ENCODE results near the gene LGALS14.
"Not testable (repeated sequence)": the region's sequence is repeated elsewhere in the genome, so short reads cannot be mapped to it uniquely, and the experiment has no call there.

LGALS14 gene

GRCh38 chr19:39698535-39698934 lies 5.7 kb upstream of the LGALS14 start:
- Histone ChIP-seq H3K9ac (ENCODE audit: low read length) (no peak overlapping the region), H3K36me3 (ENCODE audit: control insufficient read depth, insufficient read depth, low read length) (no peaks in the 10 kb centered on the region), H3K4me3 (ENCODE audit: low read length) (no peak overlapping the region), H3K4me1 (ENCODE audit: control insufficient read depth, insufficient read depth, low read length) (no peaks in the 10 kb centered on the region), H3K9me3 (ENCODE audit: control insufficient read depth, low read length) (no peaks in the 10 kb centered on the region), H3K27me3 (ENCODE audit: control insufficient read depth, insufficient read depth, low read length) (no peaks in the 10 kb centered on the region)

GRCh38 chr19:39701291-39701690 lies 3.0 kb upstream of the LGALS14 start:
- H3K9ac ChIP-seq (ENCODE audit: low read length): no peak overlapping the region
- H3K27me3 ChIP-seq (ENCODE audit: control insufficient read depth, insufficient read depth, low read length): no peaks in the 10 kb centered on the region
- H3K36me3 ChIP-seq (ENCODE audit: control insufficient read depth, insufficient read depth, low read length): no peaks in the 10 kb centered on the region
- no peaks in the 10 kb centered on the region for H3K4me1 ChIP-seq (ENCODE audit: control insufficient read depth, insufficient read depth, low read length)
- no peak overlapping the region for H3K4me3 ChIP-seq (ENCODE audit: low read length)
- H3K9me3 ChIP-seq (ENCODE audit: control insufficient read depth, low read length): no peaks in the 10 kb centered on the region

- H3K9me3 ChIP-seq (ENCODE audit: control insufficient read depth, low read length): no peaks in the 10 kb centered on the region
- no peaks in the 10 kb centered on the region for H3K4me1 ChIP-seq (ENCODE audit: control insufficient read depth, insufficient read depth, low read length)
- no peak overlapping the region for H3K4me3 ChIP-seq (ENCODE audit: low read length)
- H3K36me3 ChIP-seq (ENCODE audit: control insufficient read depth, insufficient read depth, low read length): no peaks in the 10 kb centered on the region
- H3K27me3 ChIP-seq (ENCODE audit: control insufficient read depth, insufficient read depth, low read length): no peaks in the 10 kb centered on the region
- no peak overlapping the region for H3K9ac ChIP-seq (ENCODE audit: low read length)
Measured at GRCh38 chr19:39705578-39706188, 1.4 kb downstream of the LGALS14 start.

GRCh38 chr19:39708594-39708993 lies 4.3 kb downstream of the LGALS14 start:
- H3K9ac ChIP-seq (ENCODE audit: low read length): no peak overlapping the region
- H3K9me3 ChIP-seq (ENCODE audit: control insufficient read depth, low read length): no peaks in the 10 kb centered on the region
- no peak overlapping the region for H3K4me3 ChIP-seq (ENCODE audit: low read length)
- H3K27me3 ChIP-seq (ENCODE audit: control insufficient read depth, insufficient read depth, low read length): no peaks in the 10 kb centered on the region
- no peaks in the 10 kb centered on the region for H3K36me3 ChIP-seq (ENCODE audit: control insufficient read depth, insufficient read depth, low read length)
- H3K4me1 ChIP-seq (ENCODE audit: control insufficient read depth, insufficient read depth, low read length): no peaks in the 10 kb centered on the region

- H3K4me1 ChIP-seq (ENCODE audit: control insufficient read depth, insufficient read depth, low read length): no peaks in the 10 kb centered on the region
Measured at GRCh38 chr19:39709026-39709872, 5.0 kb downstream of the LGALS14 start.

GRCh38 chr19:39710333-39710890 lies 6.1 kb downstream of the LGALS14 start:
- Histone ChIP-seq H3K27me3 (ENCODE audit: control insufficient read depth, insufficient read depth, low read length) (no peaks in the 10 kb centered on the region), H3K4me1 (ENCODE audit: control insufficient read depth, insufficient read depth, low read length) (no peaks in the 10 kb centered on the region), H3K4me3 (ENCODE audit: low read length) (no peak overlapping the region), H3K9me3 (ENCODE audit: control insufficient read depth, low read length) (no peaks in the 10 kb centered on the region), H3K36me3 (ENCODE audit: control insufficient read depth, insufficient read depth, low read length) (no peaks in the 10 kb centered on the region), H3K9ac (ENCODE audit: low read length) (no peak overlapping the region)

More at GRCh38 chr19:39709026-39709872, 5.0 kb downstream of the LGALS14 start:
- H3K9ac ChIP-seq (ENCODE audit: low read length): no peak overlapping the region
- H3K9me3 ChIP-seq (ENCODE audit: control insufficient read depth, low read length): no peaks in the 10 kb centered on the region
- no peak overlapping the region for H3K4me3 ChIP-seq (ENCODE audit: low read length)
- H3K27me3 ChIP-seq (ENCODE audit: control insufficient read depth, insufficient read depth, low read length): no peaks in the 10 kb centered on the region
- no peaks in the 10 kb centered on the region for H3K36me3 ChIP-seq (ENCODE audit: control insufficient read depth, insufficient read depth, low read length)

- not testable (repeated sequence) for H3K4me1 ChIP-seq (ENCODE audit: control insufficient read depth, insufficient read depth, low read length); H3K4me3 ChIP-seq (ENCODE audit: low read length); H3K36me3 ChIP-seq (ENCODE audit: control insufficient read depth, insufficient read depth, low read length); H3K9me3 ChIP-seq (ENCODE audit: control insufficient read depth, low read length); H3K9ac ChIP-seq (ENCODE audit: low read length); H3K27me3 ChIP-seq (ENCODE audit: control insufficient read depth, insufficient read depth, low read length)
Measured at GRCh38 chr19:39720144-39720543, 15.9 kb downstream of the LGALS14 start.

GRCh38 chr19:39725995-39726394 lies 21.7 kb downstream of the LGALS14 start:
- H3K9me3 ChIP-seq (ENCODE audit: control insufficient read depth, low read length): no peaks in the 10 kb centered on the region
- H3K27me3 ChIP-seq (ENCODE audit: control insufficient read depth, insufficient read depth, low read length): peaks cover 3% of the 10 kb centered on the region
- H3K4me1 ChIP-seq (ENCODE audit: control insufficient read depth, insufficient read depth, low read length): no peaks in the 10 kb centered on the region
- no peak overlapping the region for H3K9ac ChIP-seq (ENCODE audit: low read length)
- no peaks in the 10 kb centered on the region for H3K36me3 ChIP-seq (ENCODE audit: control insufficient read depth, insufficient read depth, low read length)
- H3K4me3 ChIP-seq (ENCODE audit: low read length): no peak overlapping the region

GRCh38 chr19:39727070-39727800 lies 23.0 kb downstream of the LGALS14 start:
- Histone ChIP-seq H3K4me1 (ENCODE audit: control insufficient read depth, insufficient read depth, low read length) (no peaks in the 10 kb centered on the region), H3K9ac (ENCODE audit: low read length) (no peak overlapping the region), H3K4me3 (ENCODE audit: low read length) (no peak overlapping the region), H3K27me3 (ENCODE audit: control insufficient read depth, insufficient read depth, low read length) (peaks cover 3% of the 10 kb centered on the region), H3K36me3 (ENCODE audit: control insufficient read depth, insufficient read depth, low read length) (no peaks in the 10 kb centered on the region), H3K9me3 (ENCODE audit: control insufficient read depth, low read length) (no peaks in the 10 kb centered on the region)

- no peaks in the 10 kb centered on the region for H3K36me3 ChIP-seq (ENCODE audit: control insufficient read depth, insufficient read depth, low read length)
- H3K27me3 ChIP-seq (ENCODE audit: control insufficient read depth, insufficient read depth, low read length): peaks cover 3% of the 10 kb centered on the region
- no peaks in the 10 kb centered on the region for H3K9me3 ChIP-seq (ENCODE audit: control insufficient read depth, low read length)
- no peaks in the 10 kb centered on the region for H3K4me1 ChIP-seq (ENCODE audit: control insufficient read depth, insufficient read depth, low read length)
- no peak overlapping the region for H3K9ac ChIP-seq (ENCODE audit: low read length)
- no peak overlapping the region for H3K4me3 ChIP-seq (ENCODE audit: low read length)
Measured at GRCh38 chr19:39728040-39728439, 23.8 kb downstream of the LGALS14 start.

GRCh38 chr19:39729594-39729993 lies 25.3 kb downstream of the LGALS14 start:
- Histone ChIP-seq H3K9me3 (ENCODE audit: control insufficient read depth, low read length) (no peaks in the 10 kb centered on the region), H3K27me3 (ENCODE audit: control insufficient read depth, insufficient read depth, low read length) (peaks cover 3% of the 10 kb centered on the region), H3K36me3 (ENCODE audit: control insufficient read depth, insufficient read depth, low read length) (no peaks in the 10 kb centered on the region), H3K9ac (ENCODE audit: low read length) (no peak overlapping the region), H3K4me3 (ENCODE audit: low read length) (no peak overlapping the region), H3K4me1 (ENCODE audit: control insufficient read depth, insufficient read depth, low read length) (no peaks in the 10 kb centered on the region)

GRCh38 chr19:39731685-39732084 lies 27.4 kb downstream of the LGALS14 start:
- no peak overlapping the region for H3K4me3 ChIP-seq (ENCODE audit: low read length)
- no peak overlapping the region for H3K9ac ChIP-seq (ENCODE audit: low read length)
- no peaks in the 10 kb centered on the region for H3K36me3 ChIP-seq (ENCODE audit: control insufficient read depth, insufficient read depth, low read length)
- H3K9me3 ChIP-seq (ENCODE audit: control insufficient read depth, low read length): no peaks in the 10 kb centered on the region
- H3K27me3 ChIP-seq (ENCODE audit: control insufficient read depth, insufficient read depth, low read length): peaks cover 3% of the 10 kb centered on the region
- H3K4me1 ChIP-seq (ENCODE audit: control insufficient read depth, insufficient read depth, low read length): no peaks in the 10 kb centered on the region
